ENCODE results near the gene PLXDC1.
"Not testable (repeated sequence)": the region's sequence is repeated elsewhere in the genome, so short reads cannot be mapped to it uniquely, and the experiment has no call there.

Gene PLXDC1

GRCh38 chr17:39051001-39051585 is 100.3 kb downstream of the PLXDC1 start:
- no peak for DNase-seq (ENCODE audit: low read depth)

GRCh38 chr17:39045948-39046679 is 105.3 kb downstream of the PLXDC1 start:
- no peak overlapping the region for H3K4me3 ChIP-seq (ENCODE audit: control insufficient read depth, low read depth, low read length)
- no peak for DNase-seq (ENCODE audit: low read depth)
- TF ChIP-seq CTCF (conservative IDR thresholded peaks at IDR 0.05; ENCODE audit: control insufficient read depth, insufficient read depth, low read depth, low read length) = no peak

More at GRCh38 chr17:39051001-39051585, 100.3 kb downstream of the PLXDC1 start:
- no peak for TF ChIP-seq CTCF (conservative IDR thresholded peaks at IDR 0.05; ENCODE audit: control insufficient read depth, insufficient read depth, low read depth, low read length)
- H3K4me3 ChIP-seq (ENCODE audit: control insufficient read depth, low read depth, low read length) = no peak overlapping the region

DNA sequence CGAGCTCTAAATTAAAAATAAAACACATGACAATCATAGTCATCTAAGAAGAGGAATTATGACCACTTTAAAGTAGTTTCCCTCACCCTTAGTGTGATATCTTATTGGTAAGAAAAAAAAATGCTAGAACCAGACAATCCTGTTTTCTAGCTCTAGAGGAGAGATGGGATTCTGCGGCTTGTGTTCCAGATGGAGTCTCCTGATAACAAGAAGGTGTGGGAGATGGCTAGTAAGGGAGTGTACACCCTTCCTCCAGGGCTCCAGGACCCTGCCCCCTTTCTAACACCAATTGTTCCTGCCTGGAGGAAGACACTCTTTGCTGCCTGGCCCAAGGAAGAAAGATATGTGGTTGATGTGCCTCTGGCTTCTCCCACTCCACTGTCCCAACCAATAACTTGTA is 115.4 kb downstream of the PLXDC1 start:
- no peak overlapping the region for H3K4me3 ChIP-seq (ENCODE audit: control insufficient read depth, low read depth, low read length)
- TF ChIP-seq CTCF (conservative IDR thresholded peaks at IDR 0.05; ENCODE audit: control insufficient read depth, insufficient read depth, low read depth, low read length) = no peak
- no peak for DNase-seq (ENCODE audit: low read depth)

DNA sequence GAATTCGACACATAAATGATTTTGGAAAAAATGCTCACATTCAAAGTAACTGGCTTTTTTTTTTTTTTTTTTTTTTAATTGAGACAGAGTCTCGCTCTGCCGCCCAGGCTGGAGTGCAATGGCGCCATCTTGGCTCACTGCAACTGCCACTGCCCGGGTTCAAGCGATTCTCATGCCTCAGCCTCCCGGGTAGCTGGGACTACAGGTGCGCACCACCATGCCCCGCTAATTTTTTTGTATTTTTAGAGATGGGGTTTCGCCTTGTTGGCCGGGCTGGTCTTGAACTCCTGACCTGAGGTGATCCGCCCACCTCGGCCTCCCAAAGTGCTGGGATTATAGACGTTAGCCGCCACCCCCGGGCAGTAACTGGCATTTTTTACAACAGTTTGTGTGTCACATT is 115.9 kb downstream of the PLXDC1 start:
- DNase-seq (ENCODE audit: low read depth); H3K4me3 ChIP-seq (ENCODE audit: control insufficient read depth, low read depth, low read length): not testable (repeated sequence)

DNA sequence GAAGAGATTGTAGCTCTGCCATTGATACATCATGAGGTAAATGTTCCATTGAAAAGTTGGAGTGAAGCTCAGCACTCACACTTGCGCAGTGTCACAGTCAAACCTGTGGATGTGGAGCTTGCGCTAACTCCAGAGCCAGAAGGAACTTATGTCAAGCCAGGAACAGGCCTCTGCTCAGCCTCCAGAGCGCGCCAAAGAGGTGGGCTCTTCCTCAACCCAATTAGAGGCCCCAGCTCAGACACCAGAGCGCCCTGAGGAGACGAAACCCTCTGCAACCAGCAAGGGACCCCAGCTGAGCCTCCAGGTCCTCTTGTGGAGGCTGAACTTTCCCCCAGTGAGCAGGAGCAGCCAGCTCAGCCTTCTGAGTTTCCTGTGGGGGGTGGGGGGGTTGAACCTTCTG is 122.7 kb downstream of the PLXDC1 start:
- DNase-seq (ENCODE audit: low read depth) = no peak
- TF ChIP-seq CTCF (conservative IDR thresholded peaks at IDR 0.05; ENCODE audit: control insufficient read depth, insufficient read depth, low read depth, low read length) = no peak
- no peak overlapping the region for H3K4me3 ChIP-seq (ENCODE audit: control insufficient read depth, low read depth, low read length)

- TF ChIP-seq CTCF (conservative IDR thresholded peaks at IDR 0.05; ENCODE audit: control insufficient read depth, insufficient read depth, low read depth, low read length) = no peak
- peak overlapping the region; percentile 20 for H3K4me3 ChIP-seq (ENCODE audit: control insufficient read depth, low read depth, low read length)
- DNase-seq (ENCODE audit: low read depth) = no peak
Observed at GRCh38 chr17:39027455-39028035, 123.9 kb downstream of the PLXDC1 start.

- peak overlapping the region; percentile 20 for H3K4me3 ChIP-seq (ENCODE audit: control insufficient read depth, low read depth, low read length)
- no peak for TF ChIP-seq CTCF (conservative IDR thresholded peaks at IDR 0.05; ENCODE audit: control insufficient read depth, insufficient read depth, low read depth, low read length)
- peak; percentile 14 for DNase-seq (ENCODE audit: low read depth)
Observed at GRCh38 chr17:39026980-39027451, 124.4 kb downstream of the PLXDC1 start.

GRCh38 chr17:39026346-39026745 is 125.1 kb downstream of the PLXDC1 start:
- H3K4me3 ChIP-seq (ENCODE audit: control insufficient read depth, low read depth, low read length); DNase-seq (ENCODE audit: low read depth): not testable (repeated sequence)

Measured in fibroblast of mammary gland (primary cell).